Measurements from ENCODE around the gene CYB5A.

DNA sequence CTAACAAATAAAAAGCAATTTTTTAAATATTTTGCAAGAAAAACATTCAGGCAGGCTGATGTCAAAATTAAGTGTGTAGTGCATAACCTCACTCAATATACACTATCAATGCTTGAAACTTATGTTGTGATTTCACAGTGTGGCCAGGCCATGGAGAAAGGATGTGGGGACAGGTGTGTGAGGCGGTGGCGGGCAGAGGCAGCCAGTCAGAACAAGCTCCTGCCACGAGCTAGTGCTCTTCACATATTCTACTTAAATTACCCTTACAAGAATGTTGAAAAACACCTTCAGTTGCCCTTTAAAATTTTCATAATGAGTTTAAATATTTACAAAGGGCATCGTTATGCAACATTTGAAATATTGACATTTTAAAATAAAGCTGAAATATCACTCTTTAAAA is 43.2 kb downstream of the CYB5A start:
- TF ChIP-seq, protein P1, sequence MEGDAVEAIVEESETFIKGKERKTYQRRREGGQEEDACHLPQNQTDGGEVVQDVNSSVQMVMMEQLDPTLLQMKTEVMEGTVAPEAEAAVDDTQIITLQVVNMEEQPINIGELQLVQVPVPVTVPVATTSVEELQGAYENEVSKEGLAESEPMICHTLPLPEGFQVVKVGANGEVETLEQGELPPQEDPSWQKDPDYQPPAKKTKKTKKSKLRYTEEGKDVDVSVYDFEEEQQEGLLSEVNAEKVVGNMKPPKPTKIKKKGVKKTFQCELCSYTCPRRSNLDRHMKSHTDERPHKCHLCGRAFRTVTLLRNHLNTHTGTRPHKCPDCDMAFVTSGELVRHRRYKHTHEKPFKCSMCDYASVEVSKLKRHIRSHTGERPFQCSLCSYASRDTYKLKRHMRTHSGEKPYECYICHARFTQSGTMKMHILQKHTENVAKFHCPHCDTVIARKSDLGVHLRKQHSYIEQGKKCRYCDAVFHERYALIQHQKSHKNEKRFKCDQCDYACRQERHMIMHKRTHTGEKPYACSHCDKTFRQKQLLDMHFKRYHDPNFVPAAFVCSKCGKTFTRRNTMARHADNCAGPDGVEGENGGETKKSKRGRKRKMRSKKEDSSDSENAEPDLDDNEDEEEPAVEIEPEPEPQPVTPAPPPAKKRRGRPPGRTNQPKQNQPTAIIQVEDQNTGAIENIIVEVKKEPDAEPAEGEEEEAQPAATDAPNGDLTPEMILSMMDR (IDR thresholded peaks at IDR 0.05), result no peak
- TF ChIP-seq POLR2A (IDR thresholded peaks at IDR 0.05), result no peak
